ENCODE data around the gene MRPL51.

The MRPL51 gene

GRCh38 chr12:6460751-6461371, 32.2 kb downstream of the MRPL51 start:
- DNase-seq: peak; percentile 48 to 63

- no peak for DNase-seq
Measured at GRCh38 chr12:6459004-6459337, 34.1 kb downstream of the MRPL51 start.

- DNase-seq: no peak
Measured at GRCh38 chr12:6458281-6459003, 34.6 kb downstream of the MRPL51 start.

DNA sequence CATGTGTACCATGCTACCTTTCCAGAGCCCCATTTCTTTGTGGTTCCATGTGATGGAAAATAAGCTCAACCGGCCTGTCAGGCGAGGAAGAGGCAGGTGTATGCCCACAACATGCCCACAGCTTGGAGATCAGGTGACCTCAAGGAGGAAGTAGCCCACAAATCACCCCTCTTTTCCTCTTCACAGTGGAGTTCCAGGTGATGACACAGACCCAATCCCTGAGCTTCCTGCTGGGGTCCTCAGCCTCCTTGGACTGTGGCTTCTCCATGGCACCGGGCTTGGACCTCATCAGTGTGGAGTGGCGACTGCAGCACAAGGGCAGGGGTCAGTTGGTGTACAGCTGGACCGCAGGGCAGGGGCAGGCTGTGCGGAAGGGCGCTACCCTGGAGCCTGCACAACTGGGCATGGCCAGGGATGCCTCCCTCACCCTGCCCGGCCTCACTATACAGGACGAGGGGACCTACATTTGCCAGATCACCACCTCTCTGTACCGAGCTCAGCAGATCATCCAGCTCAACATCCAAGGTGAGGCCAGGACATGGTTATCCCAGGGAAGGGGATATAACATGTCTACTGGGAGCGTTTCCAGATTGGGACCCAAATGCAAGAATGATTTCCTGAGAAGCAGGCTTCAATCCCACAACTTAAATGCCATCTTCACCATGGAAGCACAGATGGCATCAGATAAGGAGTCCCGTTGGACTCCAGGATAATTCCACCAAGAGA, 35.7 kb downstream of the MRPL51 start:
- DNase-seq: no peak

- peak in 1 of 2 donors; percentile 57 for DNase-seq
Measured at GRCh38 chr12:6452944-6453630, 40.0 kb downstream of the MRPL51 start.

DNA sequence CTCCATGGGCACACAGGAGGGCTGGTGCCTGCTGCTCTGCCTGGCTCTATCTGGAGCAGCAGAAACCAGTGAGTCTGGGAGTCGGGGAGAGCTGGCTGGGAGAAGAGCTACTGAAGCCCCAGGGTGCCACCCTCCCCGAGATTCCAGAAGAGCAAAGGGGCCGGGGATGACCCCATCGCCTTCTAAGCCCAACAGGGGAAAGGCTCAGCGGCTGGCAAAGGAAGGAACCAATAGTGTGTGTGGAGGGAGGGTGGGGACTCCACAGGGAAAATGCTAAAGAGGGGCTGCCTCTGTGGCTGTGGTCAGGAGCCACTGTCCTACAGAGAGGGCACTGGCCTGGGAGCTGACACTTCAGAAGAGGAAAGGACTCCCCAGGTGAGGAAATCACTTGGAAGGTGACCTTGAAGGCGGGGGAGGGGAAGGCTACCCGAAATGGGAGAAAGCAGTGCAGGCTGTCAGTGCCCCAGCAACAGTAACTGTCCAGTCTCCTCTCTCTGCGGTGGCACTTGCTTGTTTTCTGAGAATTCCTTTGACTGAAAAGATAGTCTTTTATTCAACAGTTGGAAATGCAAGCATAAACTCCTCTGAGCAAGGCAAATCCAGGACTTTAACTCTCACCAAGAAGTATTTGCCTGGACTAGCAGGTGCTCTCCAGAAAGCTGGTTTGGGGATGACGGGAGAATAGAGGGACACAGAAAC, 40.7 kb downstream of the MRPL51 start:
- peak in 1 of 2 donors; percentile 39 for DNase-seq

DNA sequence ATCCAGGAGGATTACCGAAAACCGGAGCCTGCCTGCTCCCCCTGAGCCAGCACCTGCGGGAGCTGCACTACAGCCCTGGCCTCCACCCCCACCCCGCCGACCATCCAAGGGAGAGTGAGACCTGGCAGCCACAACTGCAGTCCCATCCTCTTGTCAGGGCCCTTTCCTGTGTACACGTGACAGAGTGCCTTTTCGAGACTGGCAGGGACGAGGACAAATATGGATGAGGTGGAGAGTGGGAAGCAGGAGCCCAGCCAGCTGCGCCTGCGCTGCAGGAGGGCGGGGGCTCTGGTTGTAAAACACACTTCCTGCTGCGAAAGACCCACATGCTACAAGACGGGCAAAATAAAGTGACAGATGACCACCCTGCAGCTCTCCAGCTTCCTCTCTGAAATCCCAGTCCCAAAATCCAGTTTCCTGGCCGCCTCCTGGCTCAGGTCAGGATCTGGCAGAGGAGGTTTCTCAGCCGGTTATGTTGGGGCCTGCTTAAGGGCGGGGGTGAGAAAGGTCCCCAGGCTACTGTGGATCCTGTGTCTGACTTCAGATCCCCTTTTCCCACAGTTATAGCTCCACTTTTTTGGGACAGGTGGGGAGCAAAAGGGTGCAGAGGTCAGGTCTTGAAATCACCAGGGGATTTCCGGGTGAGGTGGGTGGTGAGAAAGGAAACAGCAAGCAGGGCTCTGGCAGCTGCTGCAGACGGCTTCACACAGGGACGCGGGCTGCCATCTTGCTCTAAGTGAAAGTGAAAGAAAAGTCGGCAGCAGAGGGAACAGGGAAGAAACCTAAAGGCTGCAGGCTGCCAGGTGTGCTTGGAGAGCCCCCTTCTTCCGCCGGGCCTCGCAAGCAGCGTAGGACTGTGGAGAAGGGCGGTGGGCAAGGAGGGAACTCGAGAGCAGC, 41.5 kb downstream of the MRPL51 start, which contains the start of gene TAPBPL:
TAPBPL (plus strand) TSS at position 695 of the 897 bp plus-strand sequence. CDS start 207 bp downstream, outside the sequence.
- DNase-seq: peak; percentile 76 to 81

GRCh38 chr12:6450869-6451347, 42.2 kb downstream of the MRPL51 start:
- DNase-seq: peak; percentile 47 to 64

DNA sequence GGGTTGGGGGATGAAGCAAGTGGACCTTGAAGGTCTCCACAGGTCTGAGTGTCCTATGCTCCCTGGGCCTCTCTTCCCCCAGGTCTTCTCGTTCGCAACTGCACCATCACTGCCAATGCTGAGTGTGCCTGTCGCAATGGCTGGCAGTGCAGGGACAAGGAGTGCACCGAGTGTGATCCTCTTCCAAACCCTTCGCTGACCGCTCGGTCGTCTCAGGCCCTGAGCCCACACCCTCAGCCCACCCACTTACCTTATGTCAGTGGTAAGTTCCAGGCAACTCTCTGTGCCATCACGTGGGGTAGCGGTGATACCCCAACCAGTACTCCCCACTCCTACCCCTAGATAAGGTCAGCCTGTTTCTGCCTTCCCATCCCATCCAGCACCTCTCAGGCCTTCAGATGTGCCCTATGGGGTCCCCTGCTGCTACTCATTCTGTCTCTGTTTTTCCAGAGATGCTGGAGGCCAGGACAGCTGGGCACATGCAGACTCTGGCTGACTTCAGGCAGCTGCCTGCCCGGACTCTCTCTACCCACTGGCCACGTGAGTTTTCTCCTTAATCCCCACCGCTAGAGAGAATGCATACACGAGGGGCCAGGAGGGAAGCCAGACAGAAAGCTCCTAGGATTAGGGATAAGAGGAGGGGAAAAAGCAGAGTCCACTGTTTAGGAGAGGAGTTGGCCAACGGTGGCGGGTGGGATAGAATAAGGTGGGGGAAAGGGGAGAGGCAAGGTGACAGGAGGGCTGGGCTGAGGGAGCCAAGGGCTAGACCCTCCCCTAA, 42.8 kb downstream of the MRPL51 start:
- DNase-seq: no peak

GRCh38 chr12:6444704-6445688, 48.1 kb downstream of the MRPL51 start, which contains the start of gene CD27:
Gene CD27 (plus strand): TSS chr12:6444955. CDS start chr12:6445096, 141 bp downstream.
- peak in 1 of 2 donors; percentile 34 for DNase-seq

GRCh38 chr12:6444031-6444430, 49.0 kb downstream of the MRPL51 start:
- peak in 1 of 2 donors; percentile 32 for DNase-seq

- DNase-seq: peak; percentile 59 to 65
Measured at GRCh38 chr12:6443361-6443983, 49.6 kb downstream of the MRPL51 start.

DNA sequence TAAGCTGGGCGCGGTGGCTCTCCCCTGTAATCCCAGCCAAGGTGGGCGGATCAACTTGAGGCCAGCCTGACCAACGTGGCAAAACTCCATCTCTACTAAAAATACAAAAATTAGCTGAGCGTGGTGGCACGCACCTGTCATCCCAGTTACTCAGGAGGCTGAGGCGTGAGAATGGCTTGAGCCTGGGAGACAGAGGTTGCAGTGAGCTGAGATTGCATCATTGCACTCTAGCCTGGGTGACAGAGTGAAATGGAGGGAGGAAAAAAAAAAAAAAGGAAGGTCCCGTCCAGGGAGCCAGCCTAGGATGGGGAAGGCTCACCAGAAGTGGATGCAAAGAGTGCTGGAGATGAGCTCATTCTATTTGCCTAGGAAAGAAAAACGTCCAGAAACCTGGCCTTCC, 50.2 kb downstream of the MRPL51 start:
- DNase-seq: no peak
